KMS-11 (cell line): ENCODE data around the gene TMEM222.
A peak's percentile ranks its signal among the peaks of the same experiment; 100 is the strongest.

Experiments used
- H2AFZ ChIP-seq: fragments of 200-600 bp; sonication (generic); 2 replicates; pipeline ENCODE4 v1.6.1; 2016; ENCODE audit warnings: antibody characterized with exemption, mixed run types, low read depth
- H3K27ac ChIP-seq: fragments of 200-600 bp; sonication (generic); 2 replicates; pipeline ENCODE4 v1.6.1; 2016; ENCODE audit warnings: mild to moderate bottlenecking, mixed run types
- H3K27me3 ChIP-seq: fragments of 200-600 bp; sonication (generic); 2 replicates; pipeline ENCODE4 v1.6.1; 2017; ENCODE audit warnings: mild to moderate bottlenecking, low read depth, mixed run types, moderate library complexity; ENCODE audit not compliant: insufficient read depth
- H3K36me3 ChIP-seq: fragments of 200-600 bp; sonication (generic); 2 replicates; pipeline ENCODE4 v1.6.1; 2017; ENCODE audit warnings: mild to moderate bottlenecking, mixed run types; ENCODE audit not compliant: insufficient read depth
- H3K4me1 ChIP-seq: fragments of 200-600 bp; sonication (generic); 2 replicates; pipeline ENCODE4 v1.6.1; 2016; ENCODE audit warnings: mild to moderate bottlenecking, low read depth, mixed run types; ENCODE audit not compliant: poor library complexity, severe bottlenecking
- H3K4me2 ChIP-seq: fragments of 200-600 bp; sonication (generic); 2 replicates; pipeline ENCODE4 v1.7.0; 2016; ENCODE audit warnings: mild to moderate bottlenecking, mixed run types
- H3K4me3 ChIP-seq: fragments of 200-600 bp; sonication (generic); IDR thresholded peaks from 2 replicates; pipeline ENCODE4 v1.6.1; 2017; ENCODE audit warnings: low read depth, low read length, mixed read lengths; ENCODE audit not compliant: insufficient read depth
- H3K79me2 ChIP-seq: fragments of 200-600 bp; sonication (generic); 2 replicates; pipeline ENCODE4 v1.6.1; 2016; ENCODE audit warnings: low read depth, mixed run types; ENCODE audit not compliant: insufficient read depth
- H3K9ac ChIP-seq: fragments of 200-600 bp; sonication (generic); 2 replicates; pipeline ENCODE4 v1.6.1; 2016; ENCODE audit warnings: mild to moderate bottlenecking, mixed run types
- H4K20me1 ChIP-seq: fragments of 200-600 bp; sonication (generic); 2 replicates; pipeline ENCODE4 v1.6.1; 2016; ENCODE audit warnings: mild to moderate bottlenecking, mixed run types; ENCODE audit not compliant: insufficient read depth
- TF ChIP-seq, protein P1 (sequence below): fragments of 200-600 bp; sonication (generic); conservative IDR thresholded peaks from 2 replicates; pipeline ENCODE4 v1.6.1; 2017; ENCODE audit warnings: low read depth, mild to moderate bottlenecking, antibody characterized with exemption, low read length, moderate library complexity, mixed read lengths

Gene TMEM222

GRCh38 chr1:27330786-27331185 is 8.8 kb downstream of the TMEM222 start:
- Histone ChIP-seq H3K4me3 (no peak overlapping the region), H3K4me2 (no peak overlapping the region), H3K4me1 (no peaks in the 10 kb centered on the region), H3K9ac (no peak overlapping the region), H4K20me1 (no peaks in the 10 kb centered on the region), H3K27me3 (no peaks in the 10 kb centered on the region), H3K36me3 (no peaks in the 10 kb centered on the region), H3K79me2 (peaks cover 33% of the 10 kb centered on the region), H2AFZ (no peak overlapping the region), H3K27ac (no peak overlapping the region)
- TF ChIP-seq, protein P1, sequence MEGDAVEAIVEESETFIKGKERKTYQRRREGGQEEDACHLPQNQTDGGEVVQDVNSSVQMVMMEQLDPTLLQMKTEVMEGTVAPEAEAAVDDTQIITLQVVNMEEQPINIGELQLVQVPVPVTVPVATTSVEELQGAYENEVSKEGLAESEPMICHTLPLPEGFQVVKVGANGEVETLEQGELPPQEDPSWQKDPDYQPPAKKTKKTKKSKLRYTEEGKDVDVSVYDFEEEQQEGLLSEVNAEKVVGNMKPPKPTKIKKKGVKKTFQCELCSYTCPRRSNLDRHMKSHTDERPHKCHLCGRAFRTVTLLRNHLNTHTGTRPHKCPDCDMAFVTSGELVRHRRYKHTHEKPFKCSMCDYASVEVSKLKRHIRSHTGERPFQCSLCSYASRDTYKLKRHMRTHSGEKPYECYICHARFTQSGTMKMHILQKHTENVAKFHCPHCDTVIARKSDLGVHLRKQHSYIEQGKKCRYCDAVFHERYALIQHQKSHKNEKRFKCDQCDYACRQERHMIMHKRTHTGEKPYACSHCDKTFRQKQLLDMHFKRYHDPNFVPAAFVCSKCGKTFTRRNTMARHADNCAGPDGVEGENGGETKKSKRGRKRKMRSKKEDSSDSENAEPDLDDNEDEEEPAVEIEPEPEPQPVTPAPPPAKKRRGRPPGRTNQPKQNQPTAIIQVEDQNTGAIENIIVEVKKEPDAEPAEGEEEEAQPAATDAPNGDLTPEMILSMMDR: no peak

GRCh38 chr1:27331426-27331825 is 9.5 kb downstream of the TMEM222 start:
- Histone ChIP-seq H3K4me2 (no peak overlapping the region), H4K20me1 (no peaks in the 10 kb centered on the region), H3K27ac (no peak overlapping the region), H3K79me2 (peaks cover 30% of the 10 kb centered on the region), H2AFZ (no peak overlapping the region), H3K9ac (no peak overlapping the region), H3K27me3 (no peaks in the 10 kb centered on the region), H3K36me3 (no peaks in the 10 kb centered on the region), H3K4me1 (no peaks in the 10 kb centered on the region), H3K4me3 (no peak overlapping the region)
- TF ChIP-seq, protein P1: no peak

DNA sequence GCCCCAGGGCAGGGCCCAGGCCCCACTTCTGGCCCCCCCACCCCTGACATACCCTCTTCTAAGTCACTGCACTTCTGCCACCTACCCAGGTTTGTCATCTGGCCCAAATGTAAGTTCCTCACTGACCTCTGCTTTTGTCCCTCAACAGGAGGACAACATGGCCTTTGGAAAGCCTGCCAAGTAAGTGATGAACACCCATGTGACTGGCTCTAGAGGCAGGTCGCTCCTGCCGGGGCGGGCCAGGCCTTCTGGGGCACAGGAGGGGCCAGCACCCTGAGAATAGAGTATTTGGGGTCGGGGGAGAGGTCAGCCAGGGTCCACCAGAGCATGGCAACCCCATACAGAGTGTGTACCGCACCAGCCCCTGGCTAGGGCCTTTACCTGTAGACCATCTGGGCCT is 10.0 kb downstream of the TMEM222 start:
- no peaks in the 10 kb centered on the region for H3K27me3 ChIP-seq
- H3K4me3 ChIP-seq: no peak overlapping the region
- no peaks in the 10 kb centered on the region for H4K20me1 ChIP-seq
- H2AFZ ChIP-seq: no peak overlapping the region
- peaks cover 25% of the 10 kb centered on the region for H3K79me2 ChIP-seq
- no peaks in the 10 kb centered on the region for H3K36me3 ChIP-seq
- H3K4me2 ChIP-seq: no peak overlapping the region
- TF ChIP-seq, protein P1: no peak
- no peak overlapping the region for H3K27ac ChIP-seq
- H3K4me1 ChIP-seq: no peaks in the 10 kb centered on the region
- no peak overlapping the region for H3K9ac ChIP-seq

DNA sequence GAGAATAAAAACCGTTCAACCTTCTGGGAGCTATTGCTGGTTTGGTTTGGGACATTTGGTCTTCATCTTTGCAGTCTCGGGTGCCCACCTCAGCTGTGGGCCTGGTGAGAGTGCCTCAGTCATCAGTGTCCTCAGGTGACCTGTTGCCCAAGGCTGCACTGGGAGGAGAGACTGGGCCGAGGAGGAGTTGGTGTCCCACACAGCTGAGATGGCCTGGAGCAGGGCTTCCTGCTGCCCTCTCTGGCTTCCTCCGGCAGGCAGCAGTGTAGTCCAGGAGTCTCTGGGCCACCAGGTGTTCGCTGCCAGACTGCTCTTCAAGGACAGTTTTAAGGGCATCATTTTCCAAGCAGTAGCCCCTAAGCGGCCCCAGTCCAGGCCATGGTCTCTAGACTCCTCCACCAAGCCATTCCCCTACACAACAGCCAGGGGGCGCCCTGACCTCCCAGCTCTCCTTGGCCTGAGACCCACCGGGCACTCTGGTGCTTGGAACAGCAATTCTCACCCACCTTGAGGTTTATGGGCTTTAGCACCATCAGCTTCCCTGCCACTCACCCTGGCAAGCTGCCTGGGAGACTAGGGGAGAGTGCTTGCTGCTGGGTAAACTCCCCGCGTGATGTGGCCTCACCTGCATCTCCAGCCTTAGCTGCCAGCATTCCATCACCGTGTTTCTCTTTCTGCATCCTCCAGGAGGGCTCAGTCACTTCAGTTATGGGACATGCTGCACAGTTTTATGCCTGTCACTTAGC is 10.7 kb downstream of the TMEM222 start:
- Histone ChIP-seq H3K27me3 (no peaks in the 10 kb centered on the region), H3K4me3 (no peak overlapping the region), H3K36me3 (no peaks in the 10 kb centered on the region), H4K20me1 (no peaks in the 10 kb centered on the region), H3K9ac (no peak overlapping the region), H3K79me2 (peaks cover 18% of the 10 kb centered on the region), H2AFZ (no peak overlapping the region), H3K27ac (no peak overlapping the region), H3K4me1 (no peaks in the 10 kb centered on the region), H3K4me2 (no peak overlapping the region)
- TF ChIP-seq, protein P1: peak; percentile 85
